NOMO-1 (cell line): ENCODE results near the gene PTK6.
"Not testable (repeated sequence)": the region's sequence is repeated elsewhere in the genome, so short reads cannot be mapped to it uniquely, and the experiment has no call there.

Source experiments
- DNase-seq, 2 experiments: peaks; one replicate each; lab custom pipeline; 2025; ENCODE audit not compliant: unreplicated experiment in 2 of 2; lab: John Stamatoyannopoulos, UW

PTK6 gene

DNA sequence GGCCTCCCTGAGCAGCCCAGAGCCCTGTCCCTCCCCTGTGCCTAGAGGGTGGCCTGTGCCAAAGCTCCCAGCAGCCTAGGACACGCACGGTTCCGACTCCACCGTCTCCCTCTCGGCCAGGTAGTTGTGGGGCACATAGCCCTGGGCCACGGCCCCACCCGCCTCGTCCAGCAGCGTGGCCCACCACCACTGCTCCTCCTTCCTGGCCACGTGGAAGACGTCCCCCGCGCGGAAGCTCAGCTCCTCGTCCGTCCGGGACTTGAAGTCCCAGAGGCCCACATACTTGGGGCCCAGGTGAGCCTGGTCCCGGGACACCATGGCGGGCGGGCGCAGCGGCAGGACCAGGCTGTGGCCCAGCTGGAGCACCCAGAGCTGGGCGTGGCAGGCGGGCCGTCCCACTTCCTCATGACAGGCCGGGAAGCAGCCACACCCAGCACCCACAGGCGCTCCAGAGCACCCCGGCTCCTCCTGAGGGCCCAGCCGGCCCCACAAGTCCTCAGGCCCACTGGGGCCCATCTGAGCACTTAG, at the start of gene PTK6:
PTK6 (minus strand) TSS at position 380 of the 528 bp plus-strand sequence; CDS start at position 318, 62 bp downstream.
- peak; percentile 53 to 60 for DNase-seq

GRCh38 chr20:63586797-63587196, 49.6 kb upstream of the PTK6 start:
- DNase-seq: no peak

DNA sequence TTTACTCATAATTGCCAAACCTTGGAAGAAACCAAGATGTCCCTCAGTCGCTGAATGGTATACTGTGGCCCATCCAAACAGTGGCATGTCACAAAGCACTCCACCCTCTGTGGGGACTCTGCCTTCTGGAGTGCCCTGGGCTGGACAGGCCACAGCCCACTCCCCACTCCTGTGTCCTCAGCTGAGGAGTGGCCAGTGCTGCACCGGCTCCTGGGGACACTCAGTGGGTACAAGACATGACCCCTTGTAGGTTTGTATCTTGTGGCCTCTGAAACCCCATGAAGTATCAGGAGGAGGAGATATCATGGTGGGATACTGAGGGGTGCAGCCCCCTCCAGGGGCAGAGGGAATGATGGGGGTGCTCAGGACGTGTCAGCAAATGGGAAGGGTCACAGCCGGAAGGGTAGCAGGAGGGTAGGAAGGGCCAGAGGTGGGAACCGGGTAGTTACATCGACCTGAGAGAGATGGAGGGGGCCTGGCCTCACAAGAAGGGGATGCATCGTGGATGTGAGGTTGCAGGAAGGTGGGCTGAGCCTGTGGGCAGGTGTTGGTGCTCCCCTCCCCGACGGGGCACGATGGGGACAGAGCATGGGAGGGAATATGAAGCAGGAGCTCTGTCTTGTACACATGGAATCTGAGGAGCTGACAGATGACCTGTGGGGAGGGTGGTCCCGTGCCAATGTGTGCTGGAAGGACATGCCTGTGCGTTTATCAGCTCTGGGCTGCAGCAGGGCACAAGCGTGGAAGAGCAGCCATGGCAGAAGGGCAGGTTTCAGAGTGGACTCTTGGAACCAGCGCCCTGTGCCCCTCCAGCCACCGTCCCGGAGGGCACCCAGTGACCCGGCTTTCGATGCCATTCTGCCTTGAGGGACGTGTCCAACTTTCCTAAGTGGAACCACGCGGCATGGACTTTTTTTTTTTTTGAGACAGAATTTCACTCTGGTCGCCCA, 48.7 kb upstream of the PTK6 start:
- DNase-seq: no peak

DNA sequence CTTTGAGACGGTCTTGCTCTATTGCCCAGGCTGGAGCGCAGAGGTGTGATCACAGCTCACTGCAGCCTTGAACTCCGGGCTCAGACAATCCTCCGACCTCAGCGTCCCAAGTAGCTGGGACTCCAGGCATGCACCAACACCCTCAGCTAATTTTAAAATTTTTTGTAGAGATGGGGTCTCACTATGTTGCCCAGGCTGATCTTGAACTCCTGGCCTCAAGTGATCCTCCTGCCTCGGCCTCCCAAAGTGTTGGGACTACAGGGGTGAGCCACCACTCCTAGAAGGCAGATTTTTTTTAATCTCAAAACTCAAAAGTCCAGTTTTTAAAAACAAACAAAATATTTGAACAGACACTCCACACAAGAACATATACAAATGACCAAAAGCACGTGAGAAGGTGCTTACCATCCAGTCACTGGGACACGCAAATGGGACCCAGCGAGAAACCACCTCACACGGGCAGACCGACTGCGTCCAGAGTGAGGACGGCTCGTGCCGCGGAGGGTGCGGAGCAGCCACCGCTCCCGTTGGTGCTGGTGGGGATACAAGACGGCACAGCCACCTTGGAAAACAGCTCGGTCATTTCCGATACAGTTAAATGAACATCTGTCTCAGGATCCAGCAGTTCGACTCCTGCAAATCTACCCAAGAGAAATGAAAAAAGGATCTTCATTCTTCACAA, 45.3 kb upstream of the PTK6 start:
- DNase-seq: no peak

DNA sequence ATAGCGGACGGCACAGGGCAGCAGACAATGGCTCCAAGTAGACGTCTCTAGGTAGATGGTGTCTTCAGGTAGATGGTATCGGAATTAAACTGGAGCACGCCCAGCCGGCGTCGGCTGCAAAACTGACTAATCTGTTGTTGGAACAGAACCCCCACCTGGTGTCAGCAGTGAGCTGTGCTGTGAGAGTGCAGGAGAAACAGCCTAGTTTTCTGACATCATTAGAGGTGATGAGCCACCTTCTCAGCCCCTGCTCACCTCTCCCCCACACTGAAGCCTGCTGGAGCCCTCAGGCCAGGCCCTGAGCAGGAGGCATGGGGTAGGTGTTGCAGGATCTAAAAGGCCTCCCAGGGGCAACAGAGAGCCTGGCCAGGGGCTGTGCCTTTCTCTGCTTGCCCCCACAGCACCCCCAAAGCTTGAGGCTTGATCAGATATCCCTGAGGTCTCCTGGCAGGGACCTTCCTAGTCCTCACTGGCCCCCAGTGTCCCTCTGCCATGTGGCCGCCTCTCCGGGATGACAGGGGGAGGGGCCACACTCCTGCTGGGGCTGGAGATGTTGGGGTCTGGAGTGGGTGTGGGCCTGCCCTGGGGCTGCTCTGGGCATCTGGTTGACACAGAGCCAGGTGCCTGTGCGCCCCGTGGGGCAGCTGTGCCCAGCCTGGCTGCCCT, 43.8 kb upstream of the PTK6 start:
- DNase-seq: peak in 1 of 2 experiments; percentile 26

GRCh38 chr20:63579017-63579694, 42.0 kb upstream of the PTK6 start:
- peak; percentile 18 to 24 for DNase-seq

DNA sequence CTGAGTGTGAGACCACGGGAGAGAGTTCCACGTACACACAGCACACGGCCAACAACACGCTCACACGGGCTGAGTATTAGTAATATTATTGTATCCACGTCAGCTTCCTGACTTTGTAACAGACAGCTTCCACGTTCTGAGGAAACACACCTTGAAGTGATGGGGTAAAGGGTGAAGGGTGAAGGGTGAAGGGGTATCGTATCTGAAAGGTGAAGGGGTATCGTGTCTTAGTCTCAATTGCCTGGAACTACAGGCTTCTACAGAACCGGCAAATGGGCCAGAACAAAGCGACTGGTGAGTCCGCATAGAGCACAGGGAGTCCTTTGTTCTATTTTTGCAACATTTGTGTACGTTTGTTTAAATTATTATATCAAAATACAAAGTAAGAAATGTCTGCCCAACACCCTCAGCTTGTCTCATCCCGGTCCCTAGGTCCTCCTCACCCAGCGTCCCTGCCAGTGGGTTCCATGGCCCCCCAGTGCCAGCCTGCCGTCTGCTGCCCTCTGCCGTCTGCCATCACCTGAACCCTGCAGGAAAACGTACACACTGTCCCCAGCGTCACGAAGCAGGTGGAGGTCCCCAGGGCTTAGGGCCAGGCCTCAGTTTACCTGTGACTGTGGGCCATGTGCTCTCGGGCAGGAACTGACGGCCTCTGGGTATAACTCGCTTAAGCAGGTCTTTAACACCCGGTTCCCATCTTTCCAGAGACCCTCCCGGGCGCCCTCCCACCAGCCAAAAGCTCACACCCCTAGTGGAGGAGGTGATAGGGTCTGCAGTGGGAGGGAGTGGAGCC, 41.2 kb upstream of the PTK6 start:
- no peak for DNase-seq

GRCh38 chr20:63577317-63577894, 40.2 kb upstream of the PTK6 start:
- no peak for DNase-seq

DNA sequence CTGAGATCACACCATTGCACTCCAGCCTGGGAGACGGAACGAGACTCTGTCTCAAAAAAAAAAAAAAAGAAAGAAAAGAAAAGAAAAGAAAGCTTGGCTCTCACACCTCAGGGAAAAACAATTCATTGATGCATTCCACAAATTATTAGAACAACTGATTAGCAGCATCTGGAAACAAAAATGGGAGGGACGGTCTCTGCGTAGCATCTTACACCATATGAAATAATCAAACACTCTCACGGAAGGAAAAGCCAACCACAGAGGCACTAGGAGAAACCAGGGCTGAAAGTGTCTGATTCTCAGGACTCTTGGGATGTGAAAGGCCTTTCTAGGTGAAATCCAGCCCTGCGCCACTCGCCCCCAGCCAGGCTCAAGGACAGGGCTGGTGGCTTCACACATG, 39.1 kb upstream of the PTK6 start:
- no peak for DNase-seq

DNA sequence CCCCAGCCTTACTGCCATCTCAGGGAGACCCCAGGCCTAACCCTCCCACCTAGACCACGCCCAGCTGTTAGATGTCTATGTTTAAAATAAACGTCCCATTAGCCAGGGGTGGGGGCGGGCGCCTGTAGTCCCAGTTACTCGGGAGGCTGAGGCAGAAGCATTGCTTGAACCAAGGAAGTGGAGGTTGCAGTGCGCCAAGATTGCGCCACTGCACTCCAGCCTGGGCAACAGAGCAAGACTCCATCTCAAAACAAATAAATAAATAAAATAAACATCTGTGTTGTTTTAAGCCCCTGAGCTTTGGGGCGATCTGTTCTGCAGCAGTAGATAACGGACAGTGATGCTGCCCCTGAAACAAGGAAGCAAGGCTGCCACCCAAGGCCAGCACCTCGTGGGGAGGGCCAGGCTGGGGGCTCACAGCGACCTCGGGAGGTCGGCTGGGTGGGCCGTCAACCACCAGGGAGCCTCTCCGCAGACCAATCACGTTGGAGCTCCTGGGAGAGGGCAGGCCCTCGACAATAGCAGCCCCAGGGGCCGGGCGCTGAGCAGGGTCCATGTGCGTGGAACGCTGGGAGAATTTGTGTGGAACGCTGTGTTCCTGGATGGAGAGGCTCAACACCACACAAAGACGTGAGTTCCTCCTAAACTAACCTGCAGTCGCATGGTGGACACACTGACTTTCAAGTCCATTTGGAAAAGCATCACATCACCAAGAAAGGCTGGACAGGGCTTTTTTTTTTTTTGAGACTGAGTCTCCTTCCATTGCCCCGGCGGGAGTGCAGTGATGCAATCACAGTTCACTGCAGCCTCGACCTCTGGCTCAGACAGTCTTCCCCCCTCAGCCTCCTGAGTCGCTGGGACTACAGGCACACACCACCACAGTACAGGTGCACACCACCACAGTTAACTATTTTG, 37.9 kb upstream of the PTK6 start:
- DNase-seq: no peak

- peak; percentile 58 to 74 for DNase-seq
Observed at GRCh38 chr20:63574156-63574828, 37.1 kb upstream of the PTK6 start, which contains the start of gene HELZ2. Gene HELZ2, minus strand, starts transcription at chr20:63574239. Its CDS starts 1,854 bp downstream, at chr20:63572385.

- no peak for DNase-seq
Observed at GRCh38 chr20:63573647-63574131, 36.5 kb upstream of the PTK6 start.

DNA sequence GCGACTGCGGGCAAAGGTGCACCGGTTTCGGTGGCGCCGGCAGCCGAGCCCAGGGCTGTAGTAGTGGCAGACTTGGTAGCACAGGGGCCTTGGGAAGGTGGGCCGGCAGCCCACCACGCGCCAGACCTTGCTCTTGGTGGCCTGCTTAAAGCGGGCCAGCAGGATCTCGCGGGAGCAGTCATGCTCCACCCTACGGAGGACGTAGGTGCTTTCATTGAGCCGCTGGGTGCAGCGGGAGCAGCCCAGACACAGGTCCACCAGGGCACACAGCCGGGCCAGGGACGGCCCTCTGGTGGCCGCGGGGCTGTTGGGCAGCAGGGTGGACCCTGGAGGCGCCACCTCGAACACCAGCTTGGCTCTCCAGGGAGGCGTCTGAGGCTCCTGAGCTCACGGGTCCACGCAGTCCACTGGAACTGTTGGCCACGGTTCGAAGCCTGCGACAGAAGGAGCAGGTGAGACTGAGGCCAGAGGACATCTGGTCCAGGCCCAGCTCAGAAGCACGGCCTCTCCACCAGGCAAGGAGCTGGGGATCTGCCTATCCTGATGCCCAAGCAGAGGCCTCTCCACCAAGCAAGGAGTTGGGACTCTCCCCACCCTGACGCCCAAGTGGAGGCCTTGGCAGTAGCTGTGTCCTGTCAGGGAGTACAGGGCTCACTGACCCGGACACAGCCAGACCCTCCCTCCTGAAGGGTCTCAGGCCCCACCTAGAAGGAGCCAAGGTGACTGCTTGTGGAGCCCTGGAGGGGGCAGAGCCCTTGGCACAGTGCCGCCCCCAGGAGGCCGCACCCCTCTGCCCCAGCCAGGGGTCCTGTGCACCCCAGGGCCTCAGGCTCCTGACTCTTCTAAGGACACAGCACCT, 35.8 kb upstream of the PTK6 start:
- DNase-seq: no peak

GRCh38 chr20:63572071-63572787, 35.1 kb upstream of the PTK6 start:
- no peak for DNase-seq

GRCh38 chr20:63571087-63571478, 33.9 kb upstream of the PTK6 start:
- DNase-seq: not testable (repeated sequence)
